HepG2 (cell line): ENCODE results near the gene TECPR1. TPM values are rescaled to one million over a fixed set of nuclear protein-coding genes. Genes with fewer than 3 reads are reported as not detected.

Experiments
- ATAC-seq: fragments of 200-7000 bp; cut with Tn5 transposase; 3 replicates; pipeline ENCODE4 v1.9.1; 2020; ENCODE audit warnings: mild to moderate bottlenecking, moderate library complexity
- BruUV-seq: library from RNA; stranded (reverse); fragments of 400-500 nt; replicated peaks from 2 replicates; lab custom pipeline; 2021; lab: Mats Ljungman, UMichigan
- CTCF ChIA-PET: fragments of 300-600 bp; formaldehyde crosslinking; extraction: SDS; loops from one replicate; lab custom pipeline; 2021; ENCODE audit warnings: low total read pairs, inconsistent platforms, low intra/inter-chr PET ratio; lab: Yijun Ruan, JAX
- POLR2A ChIA-PET: fragments of 350-600 bp; sonication (Branson Sonifier 250); formaldehyde crosslinking; loops from one replicate; lab custom pipeline; 2020; ENCODE audit warnings: antibody characterized with exemption, inconsistent platforms; lab: Yijun Ruan, JAX
- DNase-seq: peaks from one replicate; pipeline ENCODE4 v3.0.0-alpha.2; 2015; ENCODE audit warnings: low spot score
- FAIRE-seq: peaks from 3 replicates; lab custom pipeline; 2011; peaks lifted over from hg19 to GRCh38; lab: Jason Lieb, UNC
- H2AFZ ChIP-seq: one replicate; pipeline ENCODE4 v1.6.1; 2011; ENCODE audit warnings: low read length, inconsistent platforms
- H3K27ac ChIP-seq: fragments of 300-600 bp; 3 replicates; pipeline ENCODE4 v1.8.0; 2011; ENCODE audit warnings: mixed run types, mild to moderate bottlenecking, mixed read lengths, low read length, inconsistent platforms; ENCODE audit not compliant: insufficient read depth; ENCODE audit errors: extremely low read length
- H3K27me3 ChIP-seq, 2 experiments: fragments of 200-600 bp in 1 of 2; 2 replicates in 1 of 2; 3 replicates in 1 of 2; pipeline versions ENCODE4 v1.6.0 to v1.8.0; 2011; ENCODE audit warnings: low read length in 2 of 2, mild to moderate bottlenecking in 2 of 2, moderate library complexity in 2 of 2, inconsistent platforms in 1 of 2; ENCODE audit not compliant: insufficient read depth in 2 of 2, control insufficient read depth in 1 of 2
- H3K36me3 ChIP-seq, 2 experiments: fragments of 200-600 bp in 1 of 2; replicated peaks in 1 of 2; 2 replicates in 1 of 2; 3 replicates in 1 of 2; pipeline versions ENCODE4 v1.5.1 to v1.8.0; 2011; ENCODE audit warnings: low read length in 2 of 2, inconsistent platforms in 1 of 2; ENCODE audit not compliant: insufficient read depth in 2 of 2, control insufficient read depth in 1 of 2
- H3K4me1 ChIP-seq: 2 replicates; pipeline ENCODE4 v1.5.1; 2012; ENCODE audit warnings: low read length, inconsistent platforms; ENCODE audit not compliant: insufficient read depth
- H3K4me2 ChIP-seq: 2 replicates; pipeline ENCODE4 v1.6.0; 2011; ENCODE audit warnings: low read depth, low read length, inconsistent platforms
- H3K4me3 ChIP-seq, 3 experiments: fragments of 200-600 bp in 1 of 3; sonication (generic), shearing (Covaris generic) in 1 of 3; replicated peaks in 1 of 3; 2 replicates each; pipeline ENCODE4 v1.5.1; 2011 to 2016; ENCODE audit warnings: low read length in 3 of 3, inconsistent platforms in 2 of 3, low read depth in 2 of 3, mild to moderate bottlenecking in 2 of 3, control low read depth in 1 of 3, mixed read lengths in 1 of 3; ENCODE audit not compliant: insufficient read depth in 1 of 3
- H3K79me2 ChIP-seq: one replicate; pipeline ENCODE4 v1.6.1; 2011; ENCODE audit warnings: low read length, inconsistent platforms; ENCODE audit not compliant: insufficient read depth
- H3K9ac ChIP-seq: 2 replicates; pipeline ENCODE4 v1.6.0; 2011; ENCODE audit warnings: mild to moderate bottlenecking, low read depth, low read length, inconsistent platforms; ENCODE audit not compliant: insufficient read depth
- H3K9me3 ChIP-seq: 2 replicates; pipeline ENCODE4 v1.5.1; 2012; ENCODE audit warnings: mild to moderate bottlenecking, low read length
- H4K20me1 ChIP-seq: 2 replicates; pipeline ENCODE4 v1.6.0; 2011; ENCODE audit warnings: inconsistent platforms, mild to moderate bottlenecking, low read length, moderate library complexity; ENCODE audit not compliant: insufficient read depth
- ARNT2 ChIP-seq: sonication (generic); formaldehyde crosslinking; IDR thresholded peaks from 2 replicates; pipeline ENCODE4 v1.8.0; 2022; ENCODE audit warnings: mild to moderate bottlenecking, low read depth, missing genetic modification reagents, moderate library complexity
- CEBPG ChIP-seq: IDR thresholded peaks from 2 replicates; pipeline ENCODE4 v1.6.1; 2016
- CHD4 ChIP-seq: fragments of 200-600 bp; sonication (generic); IDR thresholded peaks from 2 replicates; pipeline ENCODE4 v1.7.0; 2017; ENCODE audit warnings: mild to moderate bottlenecking, low read length, borderline replicate concordance
- GLI4 ChIP-seq: sonication (generic); formaldehyde crosslinking; IDR thresholded peaks from 2 replicates; pipeline ENCODE4 v1.5.1; 2020; ENCODE audit warnings: missing genetic modification reagents, mild to moderate bottlenecking, moderate library complexity, borderline replicate concordance
- ZEB1 ChIP-seq: IDR thresholded peaks from 2 replicates; pipeline ENCODE4 v1.6.1; 2012; ENCODE audit warnings: mild to moderate bottlenecking, low read depth, inconsistent platforms; ENCODE audit not compliant: insufficient replicate concordance
- ZNF121 ChIP-seq: sonication (generic); formaldehyde crosslinking; IDR thresholded peaks from 2 replicates; pipeline ENCODE4 v1.5.0; 2020; ENCODE audit warnings: mild to moderate bottlenecking, missing genetic modification reagents
- ZNF549 ChIP-seq: sonication (generic); formaldehyde crosslinking; IDR thresholded peaks from 2 replicates; pipeline ENCODE4 v1.5.0; 2020; ENCODE audit warnings: missing genetic modification reagents
- ZNF570 ChIP-seq: sonication (generic); formaldehyde crosslinking; IDR thresholded peaks from 2 replicates; pipeline ENCODE4 v1.4.0; 2020; ENCODE audit warnings: mild to moderate bottlenecking, missing genetic modification reagents, borderline replicate concordance
- ZNF670 ChIP-seq: sonication (generic); formaldehyde crosslinking; IDR thresholded peaks from 2 replicates; pipeline ENCODE4 v1.8.0; 2022; ENCODE audit warnings: mild to moderate bottlenecking, missing genetic modification reagents, borderline replicate concordance
- WGBS: methylation state at CpG from one replicate; pipeline ENCODE4 v1.1.6; 2017; ENCODE audit warnings: low lambda C conversion rate; 5-methylcytosine and 5-hydroxymethylcytosine counted together
- in situ Hi-C: cut with HindIII; loops from 2 replicates; pipeline ENCODE4 v1.10.0; 2017; ENCODE audit warnings: low pct_unique_long_range_greater_than_20kb; ENCODE audit not compliant: extremely low pct_ligation_motif_present
- intact Hi-C: fragments of 100-400 bp; cut with micrococcal nuclease; formaldehyde crosslinking; loops from one replicate; pipeline ENCODE4 v1.10.0; 2022; ENCODE audit not compliant: unreplicated experiment
- polyA plus RNA-seq, 8 experiments: library from polyadenylated mRNA; depleted of rRNA in 3 of 8; stranded (reverse) in 7 of 8; unstranded in 1 of 8; fragments of >200 nt; fragmentation: Illumina TruSeq in 4 of 8; extraction: Trizol in 4 of 8; gene quantifications; 2 replicates each; pipeline versions ENCODE4 v1.2.1 to v1.2.3, GENCODE V29; 2011 to 2016; ENCODE audit warnings: low read depth in 4 of 8, missing spikeins in 1 of 8, mixed read lengths in 1 of 8; ENCODE audit not compliant: insufficient read depth in 1 of 8
- total RNA-seq, 5 experiments: library from RNA; depleted of rRNA; stranded (reverse); fragments of >200 nt; fragmentation: Illumina TruSeq; extraction: Trizol; gene quantifications; 2 replicates each; pipeline ENCODE4 v1.2.3, GENCODE V29; 2016; ENCODE audit warnings: low read depth in 1 of 5
- TF ChIP-seq, protein P1 (sequence below): sonication (generic); formaldehyde crosslinking; IDR thresholded peaks from 2 replicates; pipeline ENCODE4 v1.4.0; 2020; ENCODE audit warnings: missing genetic modification reagents
- TF ChIP-seq, protein P2 (sequence below): sonication (generic); formaldehyde crosslinking; IDR thresholded peaks from 2 replicates; pipeline ENCODE4 v1.8.0; 2022; ENCODE audit warnings: mild to moderate bottlenecking, missing genetic modification reagents; ENCODE audit not compliant: insufficient replicate concordance
- TF ChIP-seq, protein P3 (sequence below): IDR thresholded peaks from 2 replicates; pipeline ENCODE4 v1.6.1; 2016; ENCODE audit warnings: missing genetic modification reagents, missing compliant biosample characterization
- TF ChIP-seq, protein P4 (sequence below): sonication (generic); formaldehyde crosslinking; IDR thresholded peaks from 2 replicates; pipeline ENCODE4 v1.4.0; 2020; ENCODE audit warnings: missing genetic modification reagents, borderline replicate concordance

Gene TECPR1
- total and polyA plus RNA-seq, 2 of the 13 experiments (the other 11 are each of a cell fraction or from before 2014, with no cell fraction given) = 2.3 to 6.3 TPM

DNA sequence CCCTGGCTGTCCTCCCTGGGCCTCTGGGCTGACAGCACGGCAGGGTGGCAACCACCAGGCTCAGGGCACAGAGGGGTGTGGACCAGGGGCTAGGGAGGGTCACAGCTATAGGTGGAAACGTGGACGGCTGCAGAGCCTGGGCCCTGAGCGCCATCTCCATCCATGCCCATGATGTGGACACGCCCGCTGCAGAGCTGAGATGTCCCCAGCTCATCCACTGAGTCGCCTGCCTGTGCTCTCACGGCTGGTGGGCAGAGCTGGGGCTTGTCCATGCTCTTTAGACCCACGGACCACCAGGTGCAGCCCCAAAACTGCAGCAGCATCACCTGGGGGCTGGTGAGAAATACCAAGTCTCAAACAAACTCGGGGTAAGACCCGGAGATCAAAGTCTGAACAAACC is 16.1 kb downstream of the TECPR1 start (continued):
- no peak for TF ChIP-seq ZEB1
- TF ChIP-seq ZNF549 (CRISPR knock-in tag) = no peak
- TF ChIP-seq, protein P1, sequence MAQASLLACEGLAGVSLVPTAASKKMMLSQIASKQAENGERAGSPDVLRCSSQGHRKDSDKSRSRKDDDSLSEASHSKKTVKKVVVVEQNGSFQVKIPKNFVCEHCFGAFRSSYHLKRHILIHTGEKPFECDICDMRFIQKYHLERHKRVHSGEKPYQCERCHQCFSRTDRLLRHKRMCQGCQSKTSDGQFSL (CRISPR knock-in tag) = no peak
- no peak for TF ChIP-seq CEBPG (CRISPR knock-in tag)
- TF ChIP-seq GLI4 = no peak
- TF ChIP-seq, protein P2, sequence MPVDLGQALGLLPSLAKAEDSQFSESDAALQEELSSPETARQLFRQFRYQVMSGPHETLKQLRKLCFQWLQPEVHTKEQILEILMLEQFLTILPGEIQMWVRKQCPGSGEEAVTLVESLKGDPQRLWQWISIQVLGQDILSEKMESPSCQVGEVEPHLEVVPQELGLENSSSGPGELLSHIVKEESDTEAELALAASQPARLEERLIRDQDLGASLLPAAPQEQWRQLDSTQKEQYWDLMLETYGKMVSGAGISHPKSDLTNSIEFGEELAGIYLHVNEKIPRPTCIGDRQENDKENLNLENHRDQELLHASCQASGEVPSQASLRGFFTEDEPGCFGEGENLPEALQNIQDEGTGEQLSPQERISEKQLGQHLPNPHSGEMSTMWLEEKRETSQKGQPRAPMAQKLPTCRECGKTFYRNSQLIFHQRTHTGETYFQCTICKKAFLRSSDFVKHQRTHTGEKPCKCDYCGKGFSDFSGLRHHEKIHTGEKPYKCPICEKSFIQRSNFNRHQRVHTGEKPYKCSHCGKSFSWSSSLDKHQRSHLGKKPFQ = no peak

DNA sequence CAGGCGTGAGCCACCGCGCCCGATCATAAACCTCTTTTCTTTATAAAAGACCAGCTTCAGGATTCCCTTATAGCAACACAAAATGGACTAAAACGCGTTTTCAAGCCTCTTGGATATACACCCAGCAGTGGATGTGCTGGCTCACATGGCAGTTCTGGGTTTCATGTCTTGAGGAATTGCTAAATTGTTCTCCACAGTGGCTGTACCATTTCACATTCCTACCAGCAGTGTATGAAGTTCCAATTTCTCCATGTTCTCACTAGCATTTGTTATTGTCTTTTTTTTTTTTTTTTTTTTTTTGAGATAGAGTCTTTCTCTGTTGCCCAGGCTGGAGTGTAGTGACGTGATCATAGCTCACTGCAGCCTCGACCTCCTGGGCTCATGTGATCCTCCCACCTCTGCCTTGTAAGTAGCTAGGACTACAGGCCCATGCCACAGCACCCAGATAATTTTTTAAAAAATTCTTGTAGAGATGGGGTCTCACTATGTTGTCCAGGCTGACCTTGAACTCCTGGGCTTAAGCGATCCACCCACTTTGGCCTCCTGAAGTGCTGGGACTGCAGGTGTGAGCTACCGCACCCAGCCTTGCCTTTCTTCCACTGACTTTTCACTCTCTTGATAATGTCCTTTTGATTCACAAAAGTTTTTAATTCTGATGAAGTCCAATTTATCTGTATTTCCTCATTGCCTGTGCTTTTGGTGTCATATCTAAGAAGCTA is 17.4 kb downstream of the TECPR1 start:
- Histone ChIP-seq H3K4me3 (no peak overlapping the region), H2AFZ (no peak overlapping the region), H3K9me3 (no peaks in the 10 kb centered on the region), H3K27me3 (no peaks in the 10 kb centered on the region), H4K20me1 (no peaks in the 10 kb centered on the region), H3K4me2 (no peak overlapping the region), H3K79me2 (no peaks in the 10 kb centered on the region), H3K4me1 (peaks cover 9% of the 10 kb centered on the region), H3K9ac (no peak overlapping the region), H3K27ac (no peak overlapping the region), H3K36me3 (no peaks in the 10 kb centered on the region; a peak in 2 of 5 replicates)
- BruUV-seq = no TSS peak
- in situ Hi-C loops = no loop called here
- ChIA-PET POLR2A (no interaction called here), CTCF (no interaction called here)
- intact Hi-C loops = no loop called here
- ATAC-seq = no peak
- TF ChIP-seq, protein P3, sequence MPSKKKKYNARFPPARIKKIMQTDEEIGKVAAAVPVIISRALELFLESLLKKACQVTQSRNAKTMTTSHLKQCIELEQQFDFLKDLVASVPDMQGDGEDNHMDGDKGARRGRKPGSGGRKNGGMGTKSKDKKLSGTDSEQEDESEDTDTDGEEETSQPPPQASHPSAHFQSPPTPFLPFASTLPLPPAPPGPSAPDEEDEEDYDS (CRISPR knock-in tag) = no peak
- TF ChIP-seq ARNT2 (no peak), ZNF670 (no peak), CHD4 (no peak), ZNF121 (CRISPR knock-in tag) (peak; percentile 61; the same call in 1 of the 2 replicates), ZNF570 (CRISPR knock-in tag) (no peak)
- TF ChIP-seq, protein P4, sequence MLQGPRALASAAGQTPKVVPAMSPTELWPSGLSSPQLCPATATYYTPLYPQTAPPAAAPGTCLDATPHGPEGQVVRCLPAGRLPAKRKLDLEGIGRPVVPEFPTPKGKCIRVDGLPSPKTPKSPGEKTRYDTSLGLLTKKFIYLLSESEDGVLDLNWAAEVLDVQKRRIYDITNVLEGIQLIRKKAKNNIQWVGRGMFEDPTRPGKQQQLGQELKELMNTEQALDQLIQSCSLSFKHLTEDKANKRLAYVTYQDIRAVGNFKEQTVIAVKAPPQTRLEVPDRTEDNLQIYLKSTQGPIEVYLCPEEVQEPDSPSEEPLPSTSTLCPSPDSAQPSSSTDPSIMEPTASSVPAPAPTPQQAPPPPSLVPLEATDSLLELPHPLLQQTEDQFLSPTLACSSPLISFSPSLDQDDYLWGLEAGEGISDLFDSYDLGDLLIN (CRISPR knock-in tag) = no peak
- WGBS = 93% methylated on average over 10 of the region's 10 CpGs
- FAIRE-seq = no peak
- no peak for DNase-seq
